ENCODE data around the gene ELOVL1. TPM values are rescaled to one million over a fixed set of nuclear protein-coding genes. Genes with fewer than 3 reads are reported as not detected.
A peak's percentile ranks its signal among the peaks of the same experiment; 100 is the strongest.
"Not testable (repeated sequence)": the region's sequence is repeated elsewhere in the genome, so short reads cannot be mapped to it uniquely, and the experiment has no call there.

Gene ELOVL1
- total and polyA plus RNA-seq, 2 donors = 26.1 to 44.8 TPM

DNA sequence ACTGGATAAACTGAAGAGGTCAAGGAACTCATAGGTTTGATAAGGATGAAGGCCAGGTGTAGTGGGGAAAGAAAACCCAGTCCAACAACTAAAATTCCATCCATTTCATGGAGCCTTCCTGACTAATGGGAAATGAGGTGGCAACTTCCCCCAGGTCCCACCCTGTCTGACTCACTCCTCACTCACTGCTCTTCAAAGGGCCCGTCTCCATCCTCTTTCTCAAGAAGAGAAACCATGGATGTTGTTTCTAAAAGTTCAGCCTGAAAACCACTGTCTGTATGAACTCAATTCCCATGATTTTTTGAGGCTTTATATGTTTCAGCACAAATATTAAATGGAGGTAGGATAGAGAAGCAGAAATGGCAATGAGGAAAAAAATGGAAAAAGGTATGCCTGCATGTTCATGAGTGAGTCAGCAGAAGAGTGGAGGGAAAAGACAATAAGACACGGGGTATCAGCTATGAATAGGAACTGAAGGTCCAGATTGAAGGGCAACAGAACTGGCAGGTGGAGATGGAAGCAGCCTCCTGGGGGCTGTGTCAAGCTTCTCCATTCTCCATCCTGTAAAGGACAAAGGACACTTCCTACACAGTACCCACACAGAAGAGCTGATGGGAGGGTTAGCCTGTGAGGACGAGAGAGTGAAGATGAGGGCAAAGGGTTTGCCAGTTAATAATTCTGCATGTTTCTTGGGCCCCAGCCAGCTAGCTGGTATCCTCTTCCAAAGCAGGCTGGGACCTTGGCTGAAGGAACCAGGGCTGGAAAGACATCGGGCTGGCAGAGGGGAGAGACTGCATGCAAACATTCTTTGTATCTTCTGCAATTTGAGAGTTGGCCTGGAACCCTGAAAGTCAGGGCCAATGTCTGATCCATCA, 5.5 kb upstream of the ELOVL1 start:
- 94% methylated on average over 4 of the region's 4 CpGs for WGBS
- H3K36me3 ChIP-seq (ENCODE audit: control insufficient read depth in 2 of 2, insufficient read depth in 2 of 2, low read length in 1 of 2) = peaks cover 0 to 7% of the 10 kb centered on the region in 2 donors
- no peak overlapping the region for H3K4me3 ChIP-seq (ENCODE audit: low read length in 2 of 2)
- no peaks in the 10 kb centered on the region for H3K27me3 ChIP-seq (ENCODE audit: control insufficient read depth in 2 of 2, insufficient read depth in 1 of 2, low read length in 1 of 2)
- no peak for DNase-seq (ENCODE audit: low read depth in 6 of 9, low spot score in 9 of 9)
- H3K27ac ChIP-seq (ENCODE audit: low read depth in 1 of 2, low read length in 1 of 2) = no peak overlapping the region
- peaks cover 5 to 6% of the 10 kb centered on the region in 2 donors for H3K4me1 ChIP-seq (ENCODE audit: control insufficient read depth in 2 of 2, insufficient read depth in 2 of 2, low read length in 2 of 2)
- H3K9me3 ChIP-seq (ENCODE audit: control insufficient read depth in 2 of 2, insufficient read depth in 1 of 2, low read length in 1 of 2) = no peaks in the 10 kb centered on the region

DNA sequence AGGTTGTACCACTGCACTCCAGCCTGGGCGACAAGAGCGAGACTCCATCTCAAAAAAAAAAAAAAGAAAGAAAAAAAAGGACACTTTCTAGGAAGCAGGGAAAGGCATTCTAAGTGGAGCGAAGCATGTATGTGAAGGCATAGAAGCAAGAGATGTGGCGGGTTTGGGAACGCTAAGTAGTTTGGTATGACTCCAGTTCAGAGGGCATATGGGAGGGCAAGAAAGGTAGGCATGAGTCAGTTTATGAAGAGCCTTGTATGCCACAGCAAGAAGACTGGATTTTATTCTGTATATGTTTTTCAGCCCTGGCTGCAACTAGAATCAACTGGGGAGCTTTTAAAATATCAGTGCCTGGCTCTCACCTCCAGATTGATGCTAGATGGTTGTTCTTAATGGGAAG, 4.4 kb upstream of the ELOVL1 start:
- peaks cover 8 to 10% of the 10 kb centered on the region in 2 donors for H3K4me1 ChIP-seq (ENCODE audit: control insufficient read depth in 2 of 2, insufficient read depth in 2 of 2, low read length in 2 of 2)
- no peak overlapping the region for H3K27ac ChIP-seq (ENCODE audit: low read depth in 1 of 2, low read length in 1 of 2)

DNA sequence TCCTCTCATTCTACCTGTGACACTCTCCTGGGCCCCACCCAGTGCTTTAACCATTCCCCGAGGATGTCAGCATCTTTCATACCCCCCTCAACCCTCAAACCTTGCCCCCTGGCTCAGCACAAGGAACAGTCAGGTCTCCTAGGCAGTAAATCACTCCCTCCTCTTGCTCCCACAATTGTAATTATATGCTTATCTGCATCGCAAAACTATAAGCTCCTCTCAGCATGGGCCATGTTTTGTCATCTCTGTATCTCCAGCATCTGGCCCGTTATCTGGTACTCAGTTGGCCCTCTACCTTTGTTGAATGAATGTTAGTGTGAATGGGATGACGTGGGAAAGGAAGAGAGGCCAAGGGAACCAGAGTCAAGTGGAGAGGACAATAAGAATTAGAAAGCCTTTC, 2.8 kb upstream of the ELOVL1 start:
- Histone ChIP-seq H3K4me3 (ENCODE audit: low read length in 2 of 2) (no peak overlapping the region), H3K27ac (ENCODE audit: low read depth in 1 of 2, low read length in 1 of 2) (no peak overlapping the region), H3K4me1 (ENCODE audit: control insufficient read depth in 2 of 2, insufficient read depth in 2 of 2, low read length in 2 of 2) (peaks cover 11 to 24% of the 10 kb centered on the region in 2 donors), H3K36me3 (ENCODE audit: control insufficient read depth in 2 of 2, insufficient read depth in 2 of 2, low read length in 1 of 2) (peaks cover 0 to 7% of the 10 kb centered on the region in 2 donors), H3K27me3 (ENCODE audit: control insufficient read depth in 2 of 2, insufficient read depth in 1 of 2, low read length in 1 of 2) (no peaks in the 10 kb centered on the region), H3K9me3 (ENCODE audit: control insufficient read depth in 2 of 2, insufficient read depth in 1 of 2, low read length in 1 of 2) (peaks cover 0 to 6% of the 10 kb centered on the region in 2 donors)
- DNase-seq (ENCODE audit: low read depth in 6 of 9, low spot score in 9 of 9) = no peak
- WGBS = 95% methylated on average over 4 of the region's 4 CpGs

More for the DNA sequence above, 4.4 kb upstream of the ELOVL1 start:
- Histone ChIP-seq H3K36me3 (ENCODE audit: control insufficient read depth in 2 of 2, insufficient read depth in 2 of 2, low read length in 1 of 2) (peaks cover 0 to 7% of the 10 kb centered on the region in 2 donors), H3K9me3 (ENCODE audit: control insufficient read depth in 2 of 2, insufficient read depth in 1 of 2, low read length in 1 of 2) (no peaks in the 10 kb centered on the region), H3K27me3 (ENCODE audit: control insufficient read depth in 2 of 2, insufficient read depth in 1 of 2, low read length in 1 of 2) (no peaks in the 10 kb centered on the region), H3K4me3 (ENCODE audit: low read length in 2 of 2) (no peak overlapping the region)
- no peak for DNase-seq (ENCODE audit: low read depth in 6 of 9, low spot score in 9 of 9)
- over 99% methylated on average over 5 of the region's 5 CpGs for WGBS

DNA sequence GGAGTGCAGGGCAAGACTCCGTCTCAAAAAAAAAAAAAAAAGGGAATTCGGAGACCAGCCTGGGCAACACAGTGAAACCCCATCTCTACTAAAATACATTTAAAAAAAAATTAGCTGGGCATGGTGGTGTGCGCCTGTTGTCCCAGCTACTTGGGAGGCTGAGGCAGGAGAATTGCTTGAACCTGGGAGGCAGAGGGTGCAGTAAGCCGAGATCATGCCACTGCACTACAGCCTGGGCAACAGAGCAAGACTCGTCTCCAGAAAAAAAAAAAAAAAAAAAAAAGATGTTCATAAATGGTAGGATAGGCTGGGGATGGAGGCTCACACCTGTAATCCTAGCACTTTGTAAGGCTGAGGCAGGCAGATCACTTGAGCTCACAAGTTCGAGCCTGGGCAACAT, 2.0 kb upstream of the ELOVL1 start:
- H3K36me3 ChIP-seq (ENCODE audit: control insufficient read depth in 2 of 2, insufficient read depth in 2 of 2, low read length in 1 of 2) = peaks cover 7 to 15% of the 10 kb centered on the region in 2 donors
- not testable (repeated sequence) for H3K4me3 ChIP-seq (ENCODE audit: low read length in 2 of 2); H3K9me3 ChIP-seq (ENCODE audit: control insufficient read depth in 2 of 2, insufficient read depth in 1 of 2, low read length in 1 of 2); DNase-seq (ENCODE audit: low read depth in 6 of 9, low spot score in 9 of 9); H3K27ac ChIP-seq (ENCODE audit: low read depth in 1 of 2, low read length in 1 of 2); H3K27me3 ChIP-seq (ENCODE audit: control insufficient read depth in 2 of 2, insufficient read depth in 1 of 2, low read length in 1 of 2)
- H3K4me1 ChIP-seq (ENCODE audit: control insufficient read depth in 2 of 2, insufficient read depth in 2 of 2, low read length in 2 of 2) = peaks cover 11 to 24% of the 10 kb centered on the region in 2 donors
- WGBS = 97% methylated on average over 6 of the region's 6 CpGs

DNA sequence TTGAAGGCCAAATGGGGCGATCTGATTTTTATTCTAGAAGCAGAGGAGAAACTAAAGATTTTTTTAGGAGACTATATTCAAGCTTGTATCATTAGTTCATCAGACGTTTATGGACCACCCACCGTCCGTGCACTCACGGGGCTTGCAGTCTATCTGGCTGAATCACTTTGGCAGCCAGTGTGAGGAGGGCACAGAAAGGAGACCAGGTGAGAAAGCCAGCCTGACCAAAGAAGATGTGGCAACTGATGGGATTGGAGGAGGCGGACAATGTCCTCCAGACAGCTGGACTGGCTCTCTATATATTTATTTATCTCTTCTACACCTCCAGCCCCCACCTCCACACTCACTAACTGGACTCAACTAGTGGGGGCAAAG, 822 bp upstream of the ELOVL1 start:
- Histone ChIP-seq H3K27me3 (ENCODE audit: control insufficient read depth in 2 of 2, insufficient read depth in 1 of 2, low read length in 1 of 2) (no peaks in the 10 kb centered on the region), H3K4me1 (ENCODE audit: control insufficient read depth in 2 of 2, insufficient read depth in 2 of 2, low read length in 2 of 2) (peaks cover 11 to 24% of the 10 kb centered on the region in 2 donors), H3K36me3 (ENCODE audit: control insufficient read depth in 2 of 2, insufficient read depth in 2 of 2, low read length in 1 of 2) (peaks cover 17 to 26% of the 10 kb centered on the region in 2 donors), H3K27ac (ENCODE audit: low read depth in 1 of 2, low read length in 1 of 2) (peak overlapping the region in 1 of 2 donors; percentile 89), H3K9me3 (ENCODE audit: control insufficient read depth in 2 of 2, insufficient read depth in 1 of 2, low read length in 1 of 2) (peaks cover 0 to 6% of the 10 kb centered on the region in 2 donors), H3K4me3 (ENCODE audit: low read length in 2 of 2) (peak overlapping the region; percentile 61 to 74)
- DNase-seq (ENCODE audit: low read depth in 6 of 9, low spot score in 9 of 9) = no peak
- 24% methylated on average over 6 of the region's 6 CpGs for WGBS

DNA sequence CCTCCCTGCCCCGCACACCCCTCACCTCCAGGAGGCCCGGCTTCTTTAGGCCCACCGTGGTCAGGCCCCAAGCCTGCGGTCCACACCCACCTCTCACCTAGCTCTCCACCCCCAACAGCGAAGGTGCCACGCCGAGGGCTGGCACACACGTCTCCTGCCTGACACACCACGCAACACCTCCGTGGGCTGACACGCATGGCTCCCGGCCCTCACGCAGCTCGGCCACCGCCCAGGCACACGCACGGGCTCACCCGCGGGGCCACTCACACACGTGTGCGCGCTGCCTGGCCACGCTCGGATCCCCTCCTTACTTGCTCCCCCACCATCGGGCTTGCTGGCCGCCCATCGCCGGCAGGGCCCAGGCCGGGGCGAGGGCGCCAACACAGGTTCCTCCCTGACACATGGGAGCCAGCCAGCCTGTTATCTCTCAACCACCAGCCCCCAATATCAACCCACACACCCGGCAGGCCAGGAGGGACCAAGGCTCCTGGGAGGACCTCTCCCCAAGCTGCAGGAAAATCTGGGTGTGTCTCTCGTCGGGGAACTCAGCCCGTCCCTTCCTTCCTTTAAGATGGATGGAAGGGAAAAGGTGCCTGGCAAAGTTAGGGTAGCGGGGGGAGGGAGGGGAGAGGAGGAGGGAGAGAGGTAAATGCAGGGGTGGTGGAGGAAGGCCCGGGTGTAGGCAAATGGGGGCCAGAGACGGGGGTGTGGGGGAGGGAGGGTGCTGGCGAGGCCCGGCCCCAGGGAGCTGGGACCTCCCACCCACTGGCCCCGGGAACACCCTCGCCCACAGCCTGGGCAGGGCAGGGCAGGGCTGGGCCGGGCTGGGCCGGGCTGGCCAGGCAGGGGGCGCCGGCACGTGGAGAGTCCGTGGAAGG, 546 bp downstream of the ELOVL1 start:
- Histone ChIP-seq H3K9me3 (ENCODE audit: control insufficient read depth in 2 of 2, insufficient read depth in 1 of 2, low read length in 1 of 2) (peaks cover 0 to 6% of the 10 kb centered on the region in 2 donors), H3K27ac (ENCODE audit: low read depth in 1 of 2, low read length in 1 of 2) (peak overlapping the region in 1 of 2 donors; percentile 81), H3K4me1 (ENCODE audit: control insufficient read depth in 2 of 2, insufficient read depth in 2 of 2, low read length in 2 of 2) (peaks cover 11 to 24% of the 10 kb centered on the region in 2 donors), H3K36me3 (ENCODE audit: control insufficient read depth in 2 of 2, insufficient read depth in 2 of 2, low read length in 1 of 2) (peaks cover 30 to 33% of the 10 kb centered on the region in 2 donors), H3K27me3 (ENCODE audit: control insufficient read depth in 2 of 2, insufficient read depth in 1 of 2, low read length in 1 of 2) (no peaks in the 10 kb centered on the region), H3K4me3 (ENCODE audit: low read length in 2 of 2) (peak overlapping the region; percentile 61 to 74)
- peak in 4 of 9 donors; percentile 18 to 41 (median 20) for DNase-seq (ENCODE audit: low read depth in 6 of 9, low spot score in 9 of 9)
- 6% methylated on average over 48 of the region's 48 CpGs for WGBS

DNA sequence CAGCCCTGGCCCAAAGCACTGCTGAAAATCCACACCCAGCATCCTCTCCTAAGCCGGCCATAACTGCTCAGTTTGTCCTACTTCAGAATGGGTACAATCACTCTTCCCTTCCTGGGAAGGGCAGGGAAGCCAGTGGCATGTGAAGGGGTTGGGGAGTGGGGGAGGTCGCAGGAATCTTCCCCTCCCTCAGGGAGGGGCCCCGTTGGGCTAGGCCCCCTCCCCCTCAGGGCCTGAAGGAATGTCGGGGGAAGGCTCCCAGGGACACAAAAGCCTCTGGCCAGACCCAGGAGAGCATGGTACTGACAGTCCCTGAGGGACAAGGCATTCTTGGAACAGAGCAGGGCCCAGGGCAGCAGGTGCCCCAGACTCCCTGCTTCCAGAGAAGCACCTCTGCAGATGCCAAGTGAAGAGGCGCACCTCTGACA, 1.2 kb downstream of the ELOVL1 start:
- H3K36me3 ChIP-seq (ENCODE audit: control insufficient read depth in 2 of 2, insufficient read depth in 2 of 2, low read length in 1 of 2) = peaks cover 36% of the 10 kb centered on the region in 2 donors
- no peak for DNase-seq (ENCODE audit: low read depth in 6 of 9, low spot score in 9 of 9)
- H3K27ac ChIP-seq (ENCODE audit: low read depth in 1 of 2, low read length in 1 of 2) = no peak overlapping the region
- 62% methylated on average over 5 of the region's 5 CpGs for WGBS
- peak overlapping the region; percentile 61 to 74 for H3K4me3 ChIP-seq (ENCODE audit: low read length in 2 of 2)
- H3K27me3 ChIP-seq (ENCODE audit: control insufficient read depth in 2 of 2, insufficient read depth in 1 of 2, low read length in 1 of 2) = no peaks in the 10 kb centered on the region
- peaks cover 11 to 24% of the 10 kb centered on the region in 2 donors for H3K4me1 ChIP-seq (ENCODE audit: control insufficient read depth in 2 of 2, insufficient read depth in 2 of 2, low read length in 2 of 2)
- H3K9me3 ChIP-seq (ENCODE audit: control insufficient read depth in 2 of 2, insufficient read depth in 1 of 2, low read length in 1 of 2) = peaks cover 0 to 6% of the 10 kb centered on the region in 2 donors

DNA sequence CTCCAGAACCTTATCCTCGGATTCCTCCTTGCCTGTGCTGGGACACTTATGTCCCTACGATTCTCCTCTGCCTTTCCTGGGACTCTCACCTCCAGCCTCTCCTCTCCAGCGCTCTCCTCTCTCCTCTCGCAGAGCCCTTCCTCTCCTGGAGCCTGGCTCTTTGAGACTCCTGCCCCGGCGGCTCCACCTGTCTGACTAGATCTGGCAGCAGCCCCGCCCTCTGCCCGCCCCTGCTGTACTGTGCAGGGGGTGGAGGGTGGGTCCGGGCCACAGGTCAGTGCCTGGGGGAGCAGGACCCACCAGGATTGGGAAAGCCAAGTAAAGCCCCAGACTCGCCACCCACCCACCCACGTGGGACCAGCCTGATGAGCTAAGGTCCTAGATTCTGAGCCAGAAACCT, 1.6 kb downstream of the ELOVL1 start:
- Histone ChIP-seq H3K9me3 (ENCODE audit: control insufficient read depth in 2 of 2, insufficient read depth in 1 of 2, low read length in 1 of 2) (peaks cover 0 to 6% of the 10 kb centered on the region in 2 donors), H3K4me1 (ENCODE audit: control insufficient read depth in 2 of 2, insufficient read depth in 2 of 2, low read length in 2 of 2) (peaks cover 11 to 25% of the 10 kb centered on the region in 2 donors), H3K36me3 (ENCODE audit: control insufficient read depth in 2 of 2, insufficient read depth in 2 of 2, low read length in 1 of 2) (peaks cover 35 to 40% of the 10 kb centered on the region in 2 donors), H3K27me3 (ENCODE audit: control insufficient read depth in 2 of 2, insufficient read depth in 1 of 2, low read length in 1 of 2) (no peaks in the 10 kb centered on the region), H3K27ac (ENCODE audit: low read depth in 1 of 2, low read length in 1 of 2) (no peak overlapping the region), H3K4me3 (ENCODE audit: low read length in 2 of 2) (peak overlapping the region in 1 of 2 donors; percentile 74)
- DNase-seq (ENCODE audit: low read depth in 6 of 9, low spot score in 9 of 9) = no peak
- 91% methylated on average over 11 of the region's 11 CpGs for WGBS

Measured in thymus (tissue), 11 donors.